GM23338 (cell line): ENCODE data around the gene RLN2. TPM values are rescaled to one million over a fixed set of nuclear protein-coding genes. Genes with fewer than 3 reads are reported as not detected.

Experiments
- ATAC-seq: fragments of 200-7000 bp; cut with Tn5 transposase; 3 replicates; pipeline ENCODE4 v1.9.1; 2020
- DNase-seq: peaks from one replicate; pipeline ENCODE4 v3.0.0-alpha.2; 2015; ENCODE audit warnings: low spot score
- H2AFZ ChIP-seq: fragments of 200-600 bp; sonication (generic); 2 replicates; pipeline ENCODE4 v1.8.0; 2016; ENCODE audit warnings: antibody characterized with exemption, mild to moderate bottlenecking, moderate library complexity
- H3F3A ChIP-seq: fragments of 200-600 bp; sonication (generic); replicated peaks from 2 replicates; pipeline ENCODE4 v1.8.0; 2017; ENCODE audit warnings: antibody characterized with exemption, mixed run types, low read depth
- H3K27ac ChIP-seq: fragments of 200-600 bp; sonication (generic); 2 replicates; pipeline ENCODE4 v1.6.1; 2016; ENCODE audit warnings: low read depth
- H3K27me3 ChIP-seq: fragments of 200-600 bp; sonication (generic); 2 replicates; pipeline ENCODE4 v1.8.0; 2016; ENCODE audit warnings: mild to moderate bottlenecking, mixed run types, moderate library complexity; ENCODE audit not compliant: insufficient read depth
- H3K36me3 ChIP-seq: fragments of 200-600 bp; sonication (generic); 2 replicates; pipeline ENCODE4 v1.8.0; 2016; ENCODE audit warnings: mild to moderate bottlenecking; ENCODE audit not compliant: insufficient read depth
- H3K4me1 ChIP-seq: fragments of 200-600 bp; sonication (generic); 2 replicates; pipeline ENCODE4 v1.8.0; 2016; ENCODE audit warnings: mild to moderate bottlenecking, moderate library complexity; ENCODE audit not compliant: insufficient read depth
- H3K4me2 ChIP-seq: fragments of 200-600 bp; sonication (generic); 2 replicates; pipeline ENCODE4 v1.7.1; 2017; ENCODE audit warnings: mixed run types
- H3K4me3 ChIP-seq: fragments of 200-600 bp; sonication (generic); 2 replicates; pipeline ENCODE4 v1.6.1; 2016; ENCODE audit warnings: mixed run types
- H3K79me2 ChIP-seq: fragments of 200-600 bp; sonication (generic); replicated peaks from 2 replicates; pipeline ENCODE4 v1.8.0; 2017; ENCODE audit warnings: mild to moderate bottlenecking; ENCODE audit not compliant: insufficient read depth
- H3K9me2 ChIP-seq: fragments of 200-600 bp; sonication (generic); 2 replicates; pipeline ENCODE4 v1.8.0; 2017; ENCODE audit not compliant: insufficient read depth
- H4K20me1 ChIP-seq: fragments of 200-600 bp; sonication (generic); replicated peaks from 2 replicates; pipeline ENCODE4 v1.8.0; 2017; ENCODE audit warnings: mild to moderate bottlenecking; ENCODE audit not compliant: insufficient read depth
- H3K27ac Mint-ChIP-seq: 2 replicates; pipeline ENCODE4 v1.8.0; 2020; ENCODE audit warnings: inconsistent platforms, mild to moderate bottlenecking, moderate library complexity, mixed read lengths
- H3K27me3 Mint-ChIP-seq: 3 replicates; pipeline ENCODE4 v1.8.0; 2022; ENCODE audit warnings: low read depth, mild to moderate bottlenecking, moderate library complexity, mixed read lengths, inconsistent platforms; ENCODE audit not compliant: insufficient read depth, poor library complexity
- H3K36me3 Mint-ChIP-seq: 3 replicates; pipeline ENCODE4 v1.8.0; 2021; ENCODE audit warnings: low read depth, mild to moderate bottlenecking, inconsistent platforms, moderate library complexity, mixed read lengths
- H3K4me1 Mint-ChIP-seq: 3 replicates; pipeline ENCODE4 v1.8.0; 2020; ENCODE audit warnings: mild to moderate bottlenecking, inconsistent platforms, mixed read lengths
- H3K4me3 Mint-ChIP-seq: 3 replicates; pipeline ENCODE4 v1.8.0; 2021; ENCODE audit warnings: moderate library complexity, mild to moderate bottlenecking, inconsistent platforms, mixed read lengths
- H3K9me3 Mint-ChIP-seq: 3 replicates; pipeline ENCODE4 v1.8.0; 2020; ENCODE audit warnings: moderate library complexity, mild to moderate bottlenecking, inconsistent platforms, mixed read lengths
- NANOG ChIP-seq: IDR thresholded peaks from 2 replicates; pipeline ENCODE4 v1.6.1; 2016; ENCODE audit warnings: antibody characterized with exemption, borderline replicate concordance
- ZNF331 ChIP-seq: fragments of 250-450 bp; sonication (Bioruptor Pico); IDR thresholded peaks from 2 replicates; pipeline ENCODE4 v1.5.0; 2020; ENCODE audit warnings: low read depth, mild to moderate bottlenecking, moderate library complexity
- polyA plus RNA-seq: library from polyadenylated mRNA; unstranded; fragments of >200 nt; fragmentation: Nextera tagmentation; extraction: Ambion mirVana; gene quantifications from 2 replicates; pipeline ENCODE4 v1.2.1, GENCODE V29; 2016
- total RNA-seq: library from RNA; depleted of rRNA; stranded (reverse); fragments of >200 nt; shearing (Covaris generic); gene quantifications from 2 replicates; pipeline ENCODE4 v1.2.3, GENCODE V29; 2014
- TF ChIP-seq, protein P1 (sequence below), 2 experiments: fragments of 200-600 bp in 1 of 2; sonication (generic) in 1 of 2; conservative IDR thresholded peaks; 2 replicates each; pipeline versions ENCODE4 v1.5.1 to v1.6.1; 2016 to 2017; ENCODE audit warnings: antibody characterized with exemption in 2 of 2, low read depth in 2 of 2, mild to moderate bottlenecking in 2 of 2, moderate library complexity in 1 of 2
- TF ChIP-seq, protein P2 (sequence below): IDR thresholded peaks from 2 replicates; pipeline ENCODE4 v1.6.1; 2016; ENCODE audit warnings: antibody characterized with exemption
- TF ChIP-seq, protein P3 (sequence below): IDR thresholded peaks from one replicate; pipeline ENCODE4 v1.6.1; 2018; ENCODE audit warnings: antibody characterized with exemption; ENCODE audit not compliant: unreplicated experiment

RLN2 gene
- total and polyA plus RNA-seq, 2 experiments from 2014 or later: 4.0 to 10.6 TPM

DNA sequence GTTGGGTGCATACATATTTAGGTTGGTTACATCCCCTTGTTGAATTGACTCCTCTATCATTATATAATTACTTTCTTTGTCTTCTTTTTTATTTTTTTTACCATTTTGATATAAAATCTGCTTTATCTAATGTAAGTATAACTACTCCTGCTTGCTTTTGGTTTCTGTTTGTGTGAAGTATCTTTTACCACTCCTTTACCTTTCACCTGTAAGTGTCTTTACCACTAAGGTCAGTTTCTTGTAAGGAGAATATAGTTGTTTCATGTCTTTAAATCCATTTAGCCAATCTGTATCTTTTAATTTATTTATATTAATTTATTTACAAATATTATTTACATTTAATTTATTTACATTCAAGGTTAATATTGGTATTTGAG, 40.3 kb downstream of the RLN2 start:
- Histone ChIP-seq H3K36me3 (no peaks in the 10 kb centered on the region), H3K4me2 (no peak overlapping the region), H3K4me3 (no peak overlapping the region), H3F3A (no peaks in the 10 kb centered on the region), H4K20me1 (no peaks in the 10 kb centered on the region), H3K79me2 (no peaks in the 10 kb centered on the region), H2AFZ (peak overlapping the region; percentile 39; the same call in 1 of the 2 replicates), H3K4me1 (peaks cover 13% of the 10 kb centered on the region; the same call in 1 of the 2 replicates), H3K27ac (no peak overlapping the region), H3K9me2 (peaks cover 5% of the 10 kb centered on the region), H3K27me3 (no peaks in the 10 kb centered on the region)
- TF ChIP-seq NANOG: no peak
- TF ChIP-seq, protein P1, sequence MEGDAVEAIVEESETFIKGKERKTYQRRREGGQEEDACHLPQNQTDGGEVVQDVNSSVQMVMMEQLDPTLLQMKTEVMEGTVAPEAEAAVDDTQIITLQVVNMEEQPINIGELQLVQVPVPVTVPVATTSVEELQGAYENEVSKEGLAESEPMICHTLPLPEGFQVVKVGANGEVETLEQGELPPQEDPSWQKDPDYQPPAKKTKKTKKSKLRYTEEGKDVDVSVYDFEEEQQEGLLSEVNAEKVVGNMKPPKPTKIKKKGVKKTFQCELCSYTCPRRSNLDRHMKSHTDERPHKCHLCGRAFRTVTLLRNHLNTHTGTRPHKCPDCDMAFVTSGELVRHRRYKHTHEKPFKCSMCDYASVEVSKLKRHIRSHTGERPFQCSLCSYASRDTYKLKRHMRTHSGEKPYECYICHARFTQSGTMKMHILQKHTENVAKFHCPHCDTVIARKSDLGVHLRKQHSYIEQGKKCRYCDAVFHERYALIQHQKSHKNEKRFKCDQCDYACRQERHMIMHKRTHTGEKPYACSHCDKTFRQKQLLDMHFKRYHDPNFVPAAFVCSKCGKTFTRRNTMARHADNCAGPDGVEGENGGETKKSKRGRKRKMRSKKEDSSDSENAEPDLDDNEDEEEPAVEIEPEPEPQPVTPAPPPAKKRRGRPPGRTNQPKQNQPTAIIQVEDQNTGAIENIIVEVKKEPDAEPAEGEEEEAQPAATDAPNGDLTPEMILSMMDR (conservative IDR thresholded peaks at IDR 0.05; ENCODE audit: low read depth in 2 of 2): no peak
- TF ChIP-seq ZNF331: no peak
- TF ChIP-seq, protein P2, sequence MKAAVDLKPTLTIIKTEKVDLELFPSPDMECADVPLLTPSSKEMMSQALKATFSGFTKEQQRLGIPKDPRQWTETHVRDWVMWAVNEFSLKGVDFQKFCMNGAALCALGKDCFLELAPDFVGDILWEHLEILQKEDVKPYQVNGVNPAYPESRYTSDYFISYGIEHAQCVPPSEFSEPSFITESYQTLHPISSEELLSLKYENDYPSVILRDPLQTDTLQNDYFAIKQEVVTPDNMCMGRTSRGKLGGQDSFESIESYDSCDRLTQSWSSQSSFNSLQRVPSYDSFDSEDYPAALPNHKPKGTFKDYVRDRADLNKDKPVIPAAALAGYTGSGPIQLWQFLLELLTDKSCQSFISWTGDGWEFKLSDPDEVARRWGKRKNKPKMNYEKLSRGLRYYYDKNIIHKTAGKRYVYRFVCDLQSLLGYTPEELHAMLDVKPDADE: no peak
- peaks cover 10% of the 10 kb centered on the region for H3K27me3 Mint-ChIP-seq
- no peak for ATAC-seq
- H3K4me3 Mint-ChIP-seq: no peak overlapping the region
- H3K4me1 Mint-ChIP-seq: peaks cover 10% of the 10 kb centered on the region
- H3K36me3 Mint-ChIP-seq: peaks cover 4% of the 10 kb centered on the region; the same call in 2 of the 3 replicates
- no peak overlapping the region for H3K27ac Mint-ChIP-seq
- H3K9me3 Mint-ChIP-seq: peaks cover 3% of the 10 kb centered on the region; the same call in 1 of the 3 replicates
- DNase-seq: no peak

DNA sequence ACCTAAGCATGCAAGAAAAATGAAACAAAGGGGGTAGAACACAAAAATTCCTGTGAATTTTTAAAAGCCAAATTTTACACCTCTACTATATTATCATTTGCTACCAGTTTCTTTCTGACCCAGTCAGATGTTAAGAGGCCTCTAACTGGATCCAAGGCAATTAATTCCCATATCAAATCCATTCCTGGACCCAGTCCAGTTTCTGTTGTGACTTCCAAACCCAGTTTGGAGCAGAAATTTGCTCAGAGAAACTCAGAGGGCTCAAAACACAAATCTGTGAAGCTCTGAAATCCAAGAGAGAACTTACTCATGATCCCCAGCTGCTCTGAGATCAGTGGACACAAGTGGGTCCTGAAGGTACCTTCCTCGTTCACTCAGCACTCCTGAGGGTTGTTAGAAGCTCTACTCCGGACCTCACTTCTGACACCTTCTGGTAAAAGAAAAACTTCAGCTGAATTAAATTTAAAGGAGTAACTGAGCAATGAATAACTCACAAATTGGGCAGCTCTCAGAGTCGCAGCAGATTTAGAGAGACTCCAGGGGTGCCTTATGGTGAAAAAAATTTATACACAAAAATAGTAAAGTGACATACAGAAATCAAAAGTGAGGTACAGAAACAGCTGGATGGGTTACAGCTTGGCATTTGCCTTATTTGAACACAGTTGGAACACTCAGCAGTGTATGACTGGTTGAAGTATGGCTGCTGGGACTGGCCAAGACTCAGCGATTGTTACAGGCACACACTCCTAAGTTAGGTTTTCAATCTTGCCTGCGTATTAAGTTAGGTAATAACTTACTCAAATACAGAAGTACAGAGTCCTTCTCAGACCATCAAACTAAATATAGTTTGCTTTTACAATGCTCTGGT, 40.9 kb downstream of the RLN2 start:
- H3K4me3 ChIP-seq: no peak overlapping the region
- peaks cover 8% of the 10 kb centered on the region; the same call in 1 of the 2 replicates for H3K4me1 ChIP-seq
- no peak overlapping the region for H3K27ac ChIP-seq
- H3K36me3 ChIP-seq: no peaks in the 10 kb centered on the region
- H3K4me2 ChIP-seq: no peak overlapping the region
- TF ChIP-seq, protein P3, sequence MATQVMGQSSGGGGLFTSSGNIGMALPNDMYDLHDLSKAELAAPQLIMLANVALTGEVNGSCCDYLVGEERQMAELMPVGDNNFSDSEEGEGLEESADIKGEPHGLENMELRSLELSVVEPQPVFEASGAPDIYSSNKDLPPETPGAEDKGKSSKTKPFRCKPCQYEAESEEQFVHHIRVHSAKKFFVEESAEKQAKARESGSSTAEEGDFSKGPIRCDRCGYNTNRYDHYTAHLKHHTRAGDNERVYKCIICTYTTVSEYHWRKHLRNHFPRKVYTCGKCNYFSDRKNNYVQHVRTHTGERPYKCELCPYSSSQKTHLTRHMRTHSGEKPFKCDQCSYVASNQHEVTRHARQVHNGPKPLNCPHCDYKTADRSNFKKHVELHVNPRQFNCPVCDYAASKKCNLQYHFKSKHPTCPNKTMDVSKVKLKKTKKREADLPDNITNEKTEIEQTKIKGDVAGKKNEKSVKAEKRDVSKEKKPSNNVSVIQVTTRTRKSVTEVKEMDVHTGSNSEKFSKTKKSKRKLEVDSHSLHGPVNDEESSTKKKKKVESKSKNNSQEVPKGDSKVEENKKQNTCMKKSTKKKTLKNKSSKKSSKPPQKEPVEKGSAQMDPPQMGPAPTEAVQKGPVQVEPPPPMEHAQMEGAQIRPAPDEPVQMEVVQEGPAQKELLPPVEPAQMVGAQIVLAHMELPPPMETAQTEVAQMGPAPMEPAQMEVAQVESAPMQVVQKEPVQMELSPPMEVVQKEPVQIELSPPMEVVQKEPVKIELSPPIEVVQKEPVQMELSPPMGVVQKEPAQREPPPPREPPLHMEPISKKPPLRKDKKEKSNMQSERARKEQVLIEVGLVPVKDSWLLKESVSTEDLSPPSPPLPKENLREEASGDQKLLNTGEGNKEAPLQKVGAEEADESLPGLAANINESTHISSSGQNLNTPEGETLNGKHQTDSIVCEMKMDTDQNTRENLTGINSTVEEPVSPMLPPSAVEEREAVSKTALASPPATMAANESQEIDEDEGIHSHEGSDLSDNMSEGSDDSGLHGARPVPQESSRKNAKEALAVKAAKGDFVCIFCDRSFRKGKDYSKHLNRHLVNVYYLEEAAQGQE: no peak
- TF ChIP-seq, protein P1 (conservative IDR thresholded peaks at IDR 0.05; ENCODE audit: low read depth in 2 of 2): peak; percentile 42 to 43; a peak in 3 of 4 replicates
- H3K79me2 ChIP-seq: no peaks in the 10 kb centered on the region
- peaks cover 5% of the 10 kb centered on the region for H3K4me1 Mint-ChIP-seq
- peaks cover 10% of the 10 kb centered on the region for H3K27me3 Mint-ChIP-seq
- H3K9me3 Mint-ChIP-seq: peaks cover 3% of the 10 kb centered on the region; the same call in 1 of the 3 replicates
- peaks cover 4% of the 10 kb centered on the region; the same call in 2 of the 3 replicates for H3K36me3 Mint-ChIP-seq
- peak; percentile 84 for ATAC-seq
- H3K27me3 ChIP-seq: no peaks in the 10 kb centered on the region
- DNase-seq: peak; percentile 60
- no peaks in the 10 kb centered on the region for H3F3A ChIP-seq
- peaks cover 5% of the 10 kb centered on the region for H3K9me2 ChIP-seq
- peak overlapping the region; percentile 39 for H2AFZ ChIP-seq
- no peaks in the 10 kb centered on the region for H4K20me1 ChIP-seq
- no peak overlapping the region for H3K27ac Mint-ChIP-seq
- no peak overlapping the region for H3K4me3 Mint-ChIP-seq
